NCI-H2029 (cell line): ENCODE data around the gene STAT5B.
A peak's percentile ranks its signal among the peaks of the same experiment; 100 is the strongest.
"Not testable (repeated sequence)": the region's sequence is repeated elsewhere in the genome, so short reads cannot be mapped to it uniquely, and the experiment has no call there.

ENCODE experiments used
- DNase-seq: peaks from one replicate; lab custom pipeline; 2025; lab: John Stamatoyannopoulos, UW

The STAT5B gene

GRCh38 chr17:42233156-42233555 lies 43.0 kb downstream of the STAT5B start:
- DNase-seq = no peak

- DNase-seq = no peak
Observed at GRCh38 chr17:42230225-42230624, 46.0 kb downstream of the STAT5B start.

- no peak for DNase-seq
Observed at GRCh38 chr17:42227849-42228700, 48.1 kb downstream of the STAT5B start.

- DNase-seq = no peak
Observed at GRCh38 chr17:42225646-42226045, 50.5 kb downstream of the STAT5B start.

- DNase-seq = no peak
Observed at GRCh38 chr17:42224651-42225050, 51.5 kb downstream of the STAT5B start.

- peak; percentile 25 for DNase-seq
Observed at GRCh38 chr17:42221886-42222745, 54.1 kb downstream of the STAT5B start.

GRCh38 chr17:42219280-42219679 lies 56.9 kb downstream of the STAT5B start:
- not testable (repeated sequence) for DNase-seq

GRCh38 chr17:42214156-42214555 lies 62.0 kb downstream of the STAT5B start:
- DNase-seq = no peak

- no peak for DNase-seq
Observed at GRCh38 chr17:42212382-42212781, 63.8 kb downstream of the STAT5B start.

- DNase-seq = not testable (repeated sequence)
Observed at GRCh38 chr17:42211921-42212341, 64.3 kb downstream of the STAT5B start.

- DNase-seq = no peak
Observed at GRCh38 chr17:42210046-42210445, 66.1 kb downstream of the STAT5B start.

GRCh38 chr17:42206153-42206612 lies 70.0 kb downstream of the STAT5B start:
- DNase-seq = not testable (repeated sequence)

- no peak for DNase-seq
Observed at GRCh38 chr17:42203354-42203753, 72.8 kb downstream of the STAT5B start.

GRCh38 chr17:42202696-42203095 lies 73.5 kb downstream of the STAT5B start:
- no peak for DNase-seq

- no peak for DNase-seq
Observed at GRCh38 chr17:42202159-42202558, 74.0 kb downstream of the STAT5B start.

GRCh38 chr17:42201458-42201772 lies 74.8 kb downstream of the STAT5B start:
- DNase-seq = no peak

- no peak for DNase-seq
Observed at GRCh38 chr17:42200706-42201457, 75.3 kb downstream of the STAT5B start.

GRCh38 chr17:42199416-42200011 lies 76.7 kb downstream of the STAT5B start:
- DNase-seq = no peak

GRCh38 chr17:42198897-42199296 lies 77.3 kb downstream of the STAT5B start:
- DNase-seq = no peak

GRCh38 chr17:42197564-42198156 lies 78.5 kb downstream of the STAT5B start:
- no peak for DNase-seq
